ENCODE results near the gene LGR5.

DNA sequence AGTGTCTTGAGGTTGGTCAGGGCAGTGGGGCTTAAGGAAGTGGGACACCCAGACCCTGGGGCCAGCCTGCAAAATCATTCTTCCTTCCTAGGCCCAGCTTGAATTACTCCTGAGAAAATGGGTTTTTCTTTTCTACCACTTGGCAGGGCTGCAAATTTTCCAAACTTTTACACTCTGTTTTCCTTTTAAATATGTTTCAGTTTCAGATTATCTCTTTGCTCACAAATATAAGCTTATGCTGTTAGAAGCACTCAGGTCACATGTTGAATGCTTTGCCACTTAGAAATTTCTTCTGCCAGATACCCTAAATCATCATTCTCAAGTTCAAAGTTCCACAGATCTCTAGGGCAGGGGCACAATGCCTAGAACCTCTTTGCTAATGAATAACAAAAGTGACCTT is 2.9 kb upstream of the LGR5 start:
- TF ChIP-seq, protein P1, sequence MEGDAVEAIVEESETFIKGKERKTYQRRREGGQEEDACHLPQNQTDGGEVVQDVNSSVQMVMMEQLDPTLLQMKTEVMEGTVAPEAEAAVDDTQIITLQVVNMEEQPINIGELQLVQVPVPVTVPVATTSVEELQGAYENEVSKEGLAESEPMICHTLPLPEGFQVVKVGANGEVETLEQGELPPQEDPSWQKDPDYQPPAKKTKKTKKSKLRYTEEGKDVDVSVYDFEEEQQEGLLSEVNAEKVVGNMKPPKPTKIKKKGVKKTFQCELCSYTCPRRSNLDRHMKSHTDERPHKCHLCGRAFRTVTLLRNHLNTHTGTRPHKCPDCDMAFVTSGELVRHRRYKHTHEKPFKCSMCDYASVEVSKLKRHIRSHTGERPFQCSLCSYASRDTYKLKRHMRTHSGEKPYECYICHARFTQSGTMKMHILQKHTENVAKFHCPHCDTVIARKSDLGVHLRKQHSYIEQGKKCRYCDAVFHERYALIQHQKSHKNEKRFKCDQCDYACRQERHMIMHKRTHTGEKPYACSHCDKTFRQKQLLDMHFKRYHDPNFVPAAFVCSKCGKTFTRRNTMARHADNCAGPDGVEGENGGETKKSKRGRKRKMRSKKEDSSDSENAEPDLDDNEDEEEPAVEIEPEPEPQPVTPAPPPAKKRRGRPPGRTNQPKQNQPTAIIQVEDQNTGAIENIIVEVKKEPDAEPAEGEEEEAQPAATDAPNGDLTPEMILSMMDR (conservative IDR thresholded peaks at IDR 0.05): no peak
- no peak for TF ChIP-seq EZH2 (IDR thresholded peaks at IDR 0.05; ENCODE audit: low read depth)
